Measurements from ENCODE around the gene ZNF106.
A peak's percentile ranks its signal among the peaks of the same experiment; 100 is the strongest.

The ZNF106 gene

DNA sequence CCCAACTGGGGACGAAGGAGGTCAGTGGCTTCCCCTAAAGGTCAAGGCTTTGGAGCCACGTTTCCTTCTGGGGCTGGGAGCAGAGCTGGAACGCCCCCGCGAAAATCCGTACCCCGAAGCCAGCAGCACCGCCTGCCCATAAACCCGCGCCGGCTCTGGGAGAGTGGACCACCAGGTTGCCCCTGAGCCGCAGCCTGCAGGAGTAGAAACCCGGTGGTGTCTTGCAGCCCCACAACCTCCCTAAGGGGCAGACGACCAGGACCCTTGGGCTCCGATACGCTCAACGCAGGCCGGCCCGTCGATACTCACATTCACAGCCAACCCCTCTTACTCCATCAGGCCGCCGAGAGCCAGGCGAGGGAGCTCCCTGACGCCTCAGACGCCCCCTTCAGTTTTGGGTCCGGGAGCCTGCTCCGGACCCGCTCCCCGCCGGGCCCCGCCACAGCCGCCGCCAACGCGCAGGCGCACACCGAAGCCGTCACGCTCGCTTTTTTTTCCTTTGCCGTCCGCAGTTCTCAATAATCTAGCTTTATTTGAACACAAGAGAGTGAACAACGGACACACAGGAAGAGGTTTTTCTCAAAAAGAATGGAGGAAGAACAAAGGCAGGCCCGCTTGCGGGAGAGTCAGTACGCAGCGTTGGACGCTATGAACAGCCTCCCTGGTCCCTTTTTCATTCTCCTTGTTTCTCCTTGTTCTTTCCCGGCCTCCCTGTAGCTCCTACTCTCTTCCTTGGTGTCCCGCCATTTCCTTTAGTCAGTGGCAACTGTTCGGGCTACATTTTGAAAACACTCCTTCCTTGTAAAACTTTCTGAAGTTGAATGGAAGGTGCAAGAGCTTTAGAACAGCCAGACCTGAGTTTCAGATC lies at the start of gene ZNF106:
Gene ZNF106 (minus strand): TSS at position 471 of the 868 bp plus-strand sequence. CDS start 18,852 bp downstream, outside the sequence.
- DNase-seq (ENCODE audit: low read depth), result peak; percentile 92

DNA sequence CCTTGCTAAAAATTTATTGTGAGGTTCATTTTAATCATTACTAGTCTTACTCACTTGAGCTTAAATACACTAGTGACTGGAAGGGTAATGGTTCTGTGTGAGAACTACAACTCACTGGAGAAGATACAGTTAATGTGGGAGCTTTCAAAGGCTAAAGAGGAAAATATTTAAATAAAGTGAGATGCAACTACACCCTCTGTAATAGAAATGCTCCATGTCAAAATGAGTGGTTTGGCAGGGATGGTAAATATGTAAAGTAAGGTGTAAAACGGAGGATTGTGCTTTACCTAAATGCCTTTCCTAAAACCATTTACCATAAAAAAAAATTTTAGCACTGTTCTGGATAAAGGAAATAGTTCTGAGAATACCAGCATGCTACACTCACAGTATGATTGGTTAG lies 42.3 kb upstream of the ZNF106 start:
- no peak for DNase-seq (ENCODE audit: low read depth)

DNA sequence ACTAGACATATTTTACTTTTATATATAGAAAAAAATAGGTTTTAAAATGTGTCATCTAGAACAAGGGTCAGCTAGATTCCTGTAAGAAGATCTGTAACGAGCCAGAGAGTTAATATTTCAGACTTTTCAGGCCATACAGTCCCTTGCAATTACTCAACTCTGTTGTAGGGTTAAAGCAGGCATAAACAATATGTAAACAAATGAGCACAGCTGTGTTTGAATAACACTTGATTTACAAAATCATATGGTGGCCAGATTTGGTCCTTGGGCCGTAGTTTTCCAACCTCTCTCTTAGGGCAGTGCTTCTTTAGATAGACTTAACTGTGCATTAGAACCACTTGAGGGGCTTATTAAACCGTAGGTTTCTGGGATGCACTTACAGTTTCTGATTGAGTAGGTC lies 38.0 kb upstream of the ZNF106 start:
- no peak for DNase-seq (ENCODE audit: low read depth)

DNA sequence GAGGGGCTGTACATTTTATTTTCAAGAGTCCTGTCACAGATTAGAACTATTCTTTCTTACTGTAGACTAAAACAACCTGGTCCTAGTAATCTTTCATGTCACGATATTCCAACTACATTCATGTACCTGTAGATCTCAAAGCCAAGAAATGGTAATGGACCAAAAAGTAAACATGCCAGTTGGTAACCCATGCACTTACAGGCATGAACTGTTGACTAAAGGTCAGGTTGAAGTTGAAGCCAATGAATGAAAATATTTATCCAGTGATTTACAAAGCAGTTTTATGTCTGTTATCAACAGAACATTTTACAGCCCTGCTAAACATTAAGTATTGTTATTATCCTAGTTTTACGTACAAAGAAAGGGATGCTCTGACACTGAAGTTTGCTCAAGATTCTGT lies 32.4 kb upstream of the ZNF106 start:
- no peak for DNase-seq (ENCODE audit: low read depth)

DNA sequence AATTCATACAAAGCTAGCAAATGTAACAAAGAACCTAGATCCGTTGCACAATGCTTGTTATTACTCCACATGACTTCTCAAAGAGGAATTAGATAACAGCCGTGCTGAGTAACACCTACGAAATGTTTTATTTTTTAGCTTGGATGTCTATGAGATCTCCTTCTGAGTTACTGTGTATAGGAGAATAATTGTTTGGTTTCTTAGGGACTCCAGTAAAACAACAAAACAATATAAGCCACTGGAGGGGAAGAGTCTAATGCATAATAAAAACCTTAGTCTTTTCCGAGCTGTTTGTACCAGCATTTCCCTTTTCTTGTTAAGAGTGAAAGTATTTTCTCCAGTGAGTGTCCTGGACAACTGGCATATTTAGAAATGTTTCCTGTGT lies 20.1 kb upstream of the ZNF106 start:
- peak; percentile 69 for DNase-seq (ENCODE audit: low read depth)

DNA sequence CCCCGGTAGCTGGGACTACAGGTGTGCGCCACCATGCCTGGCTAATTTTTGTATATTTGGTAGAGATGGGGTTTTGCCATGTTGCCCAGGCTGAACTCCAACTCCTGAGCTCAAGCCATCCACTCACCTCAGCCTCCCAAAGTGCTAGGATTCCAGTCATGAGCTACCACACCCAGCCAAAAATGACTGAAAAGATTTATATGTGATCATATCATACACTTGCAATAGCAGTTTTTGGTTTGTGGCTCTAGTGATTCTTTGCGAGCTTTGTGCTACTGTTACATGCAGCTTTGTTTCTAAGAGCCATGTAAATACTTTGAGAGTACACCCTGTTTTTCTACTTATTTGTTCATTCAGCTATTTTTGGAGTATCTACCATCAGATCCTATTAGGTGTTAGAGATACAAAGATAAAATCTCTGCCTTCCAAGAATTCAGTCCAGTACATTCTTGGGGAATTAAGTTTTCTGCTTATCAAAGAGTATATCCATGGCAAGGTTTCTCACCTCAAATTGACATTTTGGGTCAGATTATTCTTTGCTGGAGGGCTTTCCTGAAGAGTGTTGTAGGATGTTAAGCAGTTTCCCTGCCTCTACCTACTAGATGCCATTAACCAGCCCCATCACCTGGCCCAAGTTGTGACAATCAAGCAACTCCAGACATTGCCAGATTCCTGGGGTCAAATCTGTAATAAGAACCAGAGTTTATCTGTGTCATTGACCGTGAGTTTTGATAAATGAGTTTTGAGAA lies 19.5 kb upstream of the ZNF106 start:
- DNase-seq (ENCODE audit: low read depth), result peak; percentile 26

DNA sequence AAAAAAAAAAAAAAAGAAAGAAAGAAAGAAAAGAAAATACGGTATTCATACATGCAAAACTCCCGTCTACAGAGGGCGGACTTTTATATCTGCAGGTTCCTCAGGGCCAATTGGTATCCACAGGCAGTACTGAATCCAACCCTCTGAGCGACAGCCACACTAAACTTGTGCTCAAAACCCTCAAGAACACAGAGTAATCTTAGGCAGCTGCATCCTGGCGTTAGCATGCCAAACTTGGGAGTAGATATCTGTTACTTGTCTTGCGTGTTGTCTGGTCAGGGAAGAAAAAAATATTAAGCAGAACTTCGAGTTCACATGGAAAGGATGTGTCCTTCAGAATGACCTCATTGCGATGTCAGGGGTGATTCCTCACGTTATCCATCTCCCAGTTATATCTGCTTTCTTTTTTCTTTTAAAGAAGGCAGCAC lies 17.3 kb upstream of the ZNF106 start:
- peak; percentile 22 for DNase-seq (ENCODE audit: low read depth)

DNA sequence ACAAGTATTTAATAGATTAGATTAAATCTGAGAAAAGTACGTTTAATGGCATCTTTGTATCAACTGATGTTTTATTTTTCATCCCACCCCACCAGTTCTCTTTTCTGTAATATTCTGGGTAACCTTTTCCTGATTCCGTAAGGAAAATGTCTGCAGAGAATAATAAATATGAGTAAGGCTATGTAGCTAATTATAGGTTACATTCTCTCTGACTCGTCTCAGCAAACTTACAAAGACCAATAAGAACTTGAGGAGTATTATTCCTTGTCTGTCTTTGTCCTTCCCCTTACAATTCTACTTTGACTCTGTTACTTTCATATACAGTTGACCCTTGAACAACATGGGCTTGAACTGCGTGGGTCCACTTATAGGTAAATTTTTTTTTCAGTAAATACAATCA lies 16.6 kb upstream of the ZNF106 start:
- peak; percentile 34 for DNase-seq (ENCODE audit: low read depth)

DNA sequence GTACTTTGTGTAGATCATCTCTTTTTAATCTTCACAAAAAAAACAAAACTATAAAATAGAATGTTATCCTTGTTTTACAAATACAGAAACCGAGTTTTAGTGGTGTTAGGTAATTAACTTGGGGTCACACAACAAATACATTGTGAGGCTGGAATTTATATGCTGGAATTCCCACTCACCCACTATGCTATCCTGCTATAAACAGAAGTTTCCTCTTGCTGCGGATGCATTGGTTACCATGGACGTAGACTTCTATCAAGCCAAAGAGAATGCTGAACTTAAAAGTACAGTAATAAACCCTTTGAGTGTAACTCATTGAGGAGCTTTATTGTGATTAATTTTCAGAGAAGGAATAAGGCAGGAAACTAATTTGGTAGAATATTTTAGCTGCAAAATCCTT lies 13.7 kb upstream of the ZNF106 start:
- no peak for DNase-seq (ENCODE audit: low read depth)

DNA sequence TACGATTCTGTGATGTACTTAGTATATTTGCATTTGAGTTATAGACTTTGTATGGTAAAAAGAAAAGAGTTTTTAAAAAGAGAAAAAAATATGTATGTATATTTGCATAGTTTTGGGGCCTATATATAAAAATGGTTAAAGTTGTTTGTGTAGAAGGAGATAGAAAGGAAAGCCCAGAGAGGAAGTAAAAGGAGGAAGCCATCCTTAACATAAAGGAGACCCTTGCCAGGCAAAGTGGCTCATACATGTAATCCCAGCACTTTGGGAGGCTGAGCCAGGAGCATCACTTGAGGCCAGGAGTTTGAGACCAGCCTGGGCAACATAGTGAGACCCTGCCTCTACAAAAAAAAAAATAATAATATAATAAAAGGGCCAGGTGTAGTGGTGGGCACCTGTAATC lies 12.9 kb upstream of the ZNF106 start:
- no peak for DNase-seq (ENCODE audit: low read depth)

DNA sequence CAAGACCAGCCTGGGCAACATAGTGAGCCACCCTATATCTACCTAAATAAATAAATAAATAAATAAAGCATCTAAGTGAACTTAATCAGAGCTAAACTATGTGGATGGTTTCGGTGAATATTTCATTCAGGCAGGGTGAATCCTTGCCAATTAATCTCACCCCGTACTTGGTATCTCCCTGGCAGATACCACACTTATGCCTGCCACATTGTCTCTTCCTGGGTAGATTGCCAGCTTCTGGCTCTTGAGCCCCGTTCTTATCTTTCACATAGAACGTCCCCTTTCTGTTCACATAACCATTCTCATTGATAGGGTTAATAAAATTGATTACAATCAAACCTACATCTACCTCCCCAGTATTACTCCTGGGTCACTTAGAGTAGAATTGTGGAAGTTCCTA lies 11.5 kb upstream of the ZNF106 start:
- no peak for DNase-seq (ENCODE audit: low read depth)

DNA sequence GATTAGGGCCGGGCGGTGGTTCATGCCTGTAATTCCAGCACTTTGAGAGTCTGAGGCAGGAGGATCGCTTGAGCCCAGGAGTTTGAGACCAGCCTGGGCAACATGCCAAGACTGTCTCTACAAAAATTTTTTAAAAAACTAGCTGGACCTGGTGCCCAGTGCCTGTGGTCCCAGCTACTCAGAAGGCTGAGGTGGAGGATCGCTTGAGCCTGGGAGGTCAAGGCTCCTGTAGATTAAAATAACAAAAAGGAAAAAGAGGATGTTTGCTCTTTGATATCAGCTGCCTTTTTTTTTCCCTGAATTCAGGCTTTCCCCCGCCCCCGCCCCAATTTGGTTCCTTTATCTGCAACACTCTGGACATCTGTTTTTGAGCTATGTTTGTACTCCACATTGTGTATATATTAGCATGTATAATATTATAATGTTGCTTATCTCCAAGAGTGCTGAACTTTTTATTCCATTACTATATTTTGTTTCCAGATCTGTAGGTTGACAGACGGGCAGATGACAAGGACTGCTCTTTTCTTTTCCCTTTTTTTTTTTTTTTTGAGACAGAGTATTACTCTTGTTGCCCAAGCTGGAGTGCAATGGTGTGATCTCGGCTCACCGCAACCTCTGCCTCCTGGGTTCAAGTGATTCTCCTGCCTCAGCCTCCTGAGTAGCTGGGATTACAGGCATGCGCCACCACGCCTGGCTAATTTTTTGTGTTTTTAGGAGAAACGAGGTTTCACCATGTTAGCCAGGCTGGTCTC lies 9.1 kb upstream of the ZNF106 start:
- DNase-seq (ENCODE audit: low read depth), result peak; percentile 25

DNA sequence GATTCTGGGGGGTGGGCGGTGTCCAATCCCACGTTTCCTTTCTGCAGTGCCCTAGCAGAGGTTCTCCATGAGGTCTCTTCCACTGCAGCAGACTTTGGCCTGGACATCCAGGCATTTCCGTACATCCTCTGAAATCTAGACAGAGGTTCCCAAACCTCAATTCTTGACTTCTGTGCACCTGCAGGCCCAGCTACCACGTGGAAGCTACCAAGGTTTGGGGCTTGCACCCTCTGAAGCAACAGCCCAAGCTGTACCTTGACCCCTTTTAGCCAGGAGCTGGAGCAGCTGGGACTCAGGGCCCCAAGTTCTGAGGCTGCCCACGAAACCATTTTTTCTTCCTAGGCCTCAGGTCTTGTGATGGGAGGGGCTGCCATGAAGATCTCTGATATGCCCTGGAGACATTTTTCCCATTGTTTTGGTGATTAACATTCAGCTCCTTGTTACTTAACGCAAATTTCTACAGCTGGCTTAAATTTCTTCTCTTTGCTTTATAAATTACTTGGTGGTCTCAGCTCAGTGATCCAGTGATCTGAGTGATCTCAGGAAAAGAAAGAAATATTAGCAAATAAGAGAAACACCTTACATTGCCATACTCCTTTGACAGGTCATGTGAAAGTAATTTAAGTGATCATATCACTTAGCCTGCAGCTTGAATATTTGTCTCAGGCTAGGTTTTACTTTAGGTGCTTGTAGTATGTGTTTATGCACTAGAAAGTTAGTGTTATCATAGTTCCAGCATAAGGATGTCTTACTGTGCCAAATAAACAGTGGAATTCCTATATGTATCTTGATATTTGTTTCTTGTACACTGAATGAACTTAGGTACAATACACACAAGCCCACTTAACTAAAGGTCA lies 7.5 kb upstream of the ZNF106 start:
- no peak for DNase-seq (ENCODE audit: low read depth)

DNA sequence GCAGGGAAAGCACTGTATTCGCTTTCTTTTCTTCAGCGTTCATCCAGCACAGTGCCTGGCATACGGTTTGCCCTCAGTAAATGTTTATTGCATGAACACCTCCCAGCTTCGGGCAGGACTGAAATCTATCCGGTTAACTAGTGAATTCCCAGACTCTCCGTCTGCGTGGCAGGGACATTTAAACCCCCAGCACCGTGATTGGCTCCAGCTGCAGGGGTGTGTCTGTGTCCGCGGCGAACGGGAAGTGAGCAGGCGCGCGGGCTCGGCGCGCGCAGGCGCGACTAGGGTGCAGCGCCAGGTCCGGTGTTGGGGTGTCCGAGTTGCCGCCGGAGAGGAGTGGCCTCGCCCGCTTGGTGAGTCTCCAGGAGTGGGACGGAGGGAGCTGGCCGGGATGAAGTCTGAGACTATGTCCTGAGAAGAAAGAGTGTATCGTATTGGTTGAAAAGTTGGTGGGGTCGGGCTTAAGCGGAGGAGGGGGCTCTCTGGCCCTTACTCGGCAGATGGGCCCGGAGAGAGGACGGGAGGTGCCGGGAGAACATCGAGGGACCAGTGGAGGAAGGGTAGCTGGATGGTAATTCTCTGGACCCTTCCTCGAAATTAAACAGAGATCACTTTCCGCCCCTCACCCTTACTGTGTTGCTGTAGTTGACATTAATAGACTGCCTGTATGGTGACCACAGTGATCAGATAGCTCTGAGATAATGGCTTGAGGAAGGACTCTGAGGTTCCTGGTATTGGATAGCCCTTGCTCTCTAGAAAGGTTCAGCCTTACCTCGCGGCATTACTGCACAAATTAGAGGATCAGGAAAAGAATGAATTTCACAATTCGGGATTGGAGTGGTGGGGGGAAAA lies 4.6 kb upstream of the ZNF106 start, which contains the start of gene SNAP23:
Gene SNAP23 (plus strand): TSS at position 274 of the 852 bp plus-strand sequence. CDS start 16,213 bp downstream, outside the sequence.
- DNase-seq (ENCODE audit: low read depth), result peak; percentile 97

DNA sequence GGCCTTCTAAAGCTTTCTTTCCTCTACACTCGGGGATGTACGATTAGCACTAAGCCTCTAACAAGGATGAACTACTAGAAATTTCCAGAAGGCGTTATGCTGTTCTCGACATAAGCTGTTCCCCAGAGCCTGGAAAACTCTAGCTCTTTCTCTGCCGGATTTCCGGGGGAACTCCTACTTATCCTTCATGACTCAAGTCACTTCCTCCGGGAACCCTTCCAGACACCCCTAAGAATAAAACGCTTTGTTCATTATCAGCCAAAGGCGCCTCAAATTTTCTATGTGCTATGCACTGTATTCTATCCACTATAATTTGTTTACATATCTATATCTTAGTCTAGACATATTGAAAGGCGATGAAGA lies 4.0 kb upstream of the ZNF106 start:
- peak; percentile 81 for DNase-seq (ENCODE audit: low read depth)

DNA sequence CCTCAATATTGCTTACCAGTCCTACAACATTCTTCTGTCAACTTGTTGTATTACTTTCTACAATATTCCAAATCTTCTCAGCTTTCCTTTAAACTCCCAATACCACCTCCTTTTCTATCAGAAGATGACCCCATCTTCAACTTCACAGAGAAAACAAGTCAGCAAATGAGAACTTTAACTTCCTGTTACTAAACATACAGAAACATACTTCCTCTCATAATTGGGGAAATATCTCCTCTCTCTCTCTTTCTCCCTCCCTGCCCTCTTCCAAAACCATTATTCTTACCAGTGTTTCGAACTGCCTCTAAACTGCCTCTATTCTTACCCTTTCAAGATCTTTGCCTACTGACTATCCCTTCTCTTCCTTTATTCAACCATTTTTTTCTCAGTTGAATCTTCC lies 2.7 kb upstream of the ZNF106 start:
- no peak for DNase-seq (ENCODE audit: low read depth)

DNA sequence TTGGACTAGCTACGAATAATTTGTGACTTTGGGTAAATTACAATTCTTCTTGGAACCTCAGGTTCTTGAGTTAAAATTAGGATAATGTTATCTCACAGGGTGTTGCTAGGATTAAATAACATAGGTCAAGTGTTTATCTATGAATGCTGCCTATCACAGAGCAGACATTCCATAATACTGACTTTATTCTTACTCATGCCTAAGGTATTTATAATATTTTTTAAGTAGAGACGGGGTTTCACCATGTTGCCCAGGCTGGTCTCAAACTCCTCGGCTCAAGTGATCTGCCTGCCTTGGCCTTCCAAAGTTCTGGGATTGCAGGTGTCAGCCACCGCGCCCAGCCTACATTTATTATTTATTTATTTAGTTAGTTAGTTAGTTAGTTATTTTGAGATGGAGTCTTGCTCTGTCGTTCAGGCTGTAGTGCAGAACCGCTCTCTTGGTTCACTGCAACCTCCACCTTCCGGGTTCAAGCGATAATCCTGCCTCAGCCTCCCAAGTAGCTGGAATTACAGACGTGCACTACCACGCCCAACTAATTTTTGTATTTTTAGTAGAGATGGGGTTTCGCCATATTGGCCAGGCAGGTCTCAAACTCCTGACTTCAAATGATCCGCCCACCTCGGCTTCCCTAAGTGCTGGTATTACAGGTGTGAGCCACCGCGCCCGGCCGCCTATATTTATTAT lies 741 bp upstream of the ZNF106 start:
- peak; percentile 82 for DNase-seq (ENCODE audit: low read depth)

DNA sequence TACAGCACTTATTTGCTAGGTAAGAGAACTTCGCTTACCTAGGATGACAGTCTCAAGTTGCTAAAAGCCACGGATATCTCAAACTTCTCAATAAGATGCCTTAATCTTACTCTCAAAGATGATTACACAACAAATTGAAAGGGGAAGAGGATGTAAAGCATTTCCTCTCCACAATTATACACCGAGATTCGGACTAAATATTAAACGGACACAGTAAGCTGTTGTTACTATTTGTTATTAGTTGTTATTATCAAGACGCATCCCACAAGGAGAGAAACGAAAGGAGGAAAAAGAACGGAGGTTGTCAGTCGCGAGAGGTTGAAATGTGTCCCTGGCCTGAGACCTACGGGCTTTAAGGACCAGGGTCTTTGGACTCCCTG lies 660 bp downstream of the ZNF106 start:
- peak; percentile 21 for DNase-seq (ENCODE audit: low read depth)

DNA sequence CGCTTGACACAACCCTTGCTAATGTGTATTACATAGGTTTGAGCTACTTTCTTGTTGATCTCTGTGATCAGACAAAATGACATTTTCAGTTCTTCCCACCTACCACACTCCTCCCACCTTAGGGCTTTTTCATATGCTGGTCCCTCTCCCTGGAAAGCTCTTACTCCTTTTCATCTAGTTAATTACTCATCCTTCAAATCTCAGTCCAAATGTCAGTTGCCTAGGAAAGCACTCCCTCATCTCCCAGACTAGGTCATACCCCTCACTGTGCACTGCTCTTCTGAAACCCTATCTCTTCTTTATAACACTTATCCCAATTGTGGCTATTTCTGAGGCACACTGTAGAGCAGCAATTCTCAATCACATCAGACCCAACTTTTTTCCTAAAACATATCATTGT lies 7.3 kb downstream of the ZNF106 start:
- no peak for DNase-seq (ENCODE audit: low read depth)

DNA sequence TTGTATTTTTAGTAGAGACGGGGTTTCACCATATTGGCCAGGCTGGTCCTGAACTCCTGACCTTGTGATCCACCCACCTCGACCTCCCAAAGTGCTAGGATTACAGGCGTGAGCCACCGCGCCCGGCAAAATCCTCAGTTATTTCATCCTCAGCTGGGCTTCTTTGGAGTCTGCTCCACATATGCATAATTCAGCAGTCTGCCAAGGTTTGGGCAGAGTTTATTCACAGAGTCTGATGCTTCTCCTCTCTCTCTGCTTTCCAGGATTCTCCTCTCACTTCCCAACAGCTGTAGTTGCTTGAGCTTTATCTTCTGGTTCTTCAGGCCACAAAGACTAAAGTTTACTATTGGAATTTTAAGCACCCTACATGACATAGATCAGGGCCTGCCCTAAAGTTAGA lies 8.2 kb downstream of the ZNF106 start:
- DNase-seq (ENCODE audit: low read depth), result no peak

Data from EH (cell line).